LNCAP (cell line): Measurements from ENCODE around the gene NCK1.

Experiments used
- CTCF ChIP-seq: fragments of 450-650 bp; IDR thresholded peaks from 2 replicates; pipeline ENCODE4 v1.5.1; 2017; ENCODE audit warnings: mild to moderate bottlenecking

Gene NCK1

GRCh38 chr3:136950623-136951022 lies 88.6 kb downstream of the NCK1 start:
- no peak for TF ChIP-seq CTCF

- TF ChIP-seq CTCF: no peak
These were observed 90.3 kb downstream of the NCK1 start for GRCh38 chr3:136952292-136952691.

GRCh38 chr3:136954251-136954650 lies 92.2 kb downstream of the NCK1 start:
- no peak for TF ChIP-seq CTCF

- no peak for TF ChIP-seq CTCF
These were observed 93.2 kb downstream of the NCK1 start for GRCh38 chr3:136954980-136955780.

GRCh38 chr3:136955813-136956212 lies 93.8 kb downstream of the NCK1 start:
- TF ChIP-seq CTCF: no peak

GRCh38 chr3:136956971-136957370 lies 95.0 kb downstream of the NCK1 start:
- no peak for TF ChIP-seq CTCF

GRCh38 chr3:136957751-136958288 lies 95.8 kb downstream of the NCK1 start, which contains the start of gene IL20RB:
Gene IL20RB (plus strand): TSS chr3:136957983. CDS start chr3:136958114, 131 bp downstream.
- no peak for TF ChIP-seq CTCF
